Keratinocyte (primary cell): Measurements from ENCODE around the gene CNTRL.

Source experiments
- CTCF ChIP-seq, 3 experiments: IDR thresholded peaks in 1 of 3; conservative IDR thresholded peaks in 1 of 3; optimal IDR thresholded peaks in 1 of 3; 2 replicates in 2 of 3; 3 replicates in 1 of 3; pipeline versions ENCODE3 to v1.5.1; 2011; ENCODE audit warnings: low read length in 3 of 3, mild to moderate bottlenecking in 3 of 3, moderate library complexity in 2 of 3, control low read depth in 1 of 3, inconsistent platforms in 1 of 3; ENCODE audit not compliant: insufficient read depth in 2 of 3; ENCODE audit errors: extremely low read depth in 1 of 3
- EZH2 ChIP-seq: IDR thresholded peaks from one replicate; pipeline ENCODE4 v1.6.1; 2012; ENCODE audit warnings: inconsistent platforms, mild to moderate bottlenecking, low read length, moderate library complexity

DNA sequence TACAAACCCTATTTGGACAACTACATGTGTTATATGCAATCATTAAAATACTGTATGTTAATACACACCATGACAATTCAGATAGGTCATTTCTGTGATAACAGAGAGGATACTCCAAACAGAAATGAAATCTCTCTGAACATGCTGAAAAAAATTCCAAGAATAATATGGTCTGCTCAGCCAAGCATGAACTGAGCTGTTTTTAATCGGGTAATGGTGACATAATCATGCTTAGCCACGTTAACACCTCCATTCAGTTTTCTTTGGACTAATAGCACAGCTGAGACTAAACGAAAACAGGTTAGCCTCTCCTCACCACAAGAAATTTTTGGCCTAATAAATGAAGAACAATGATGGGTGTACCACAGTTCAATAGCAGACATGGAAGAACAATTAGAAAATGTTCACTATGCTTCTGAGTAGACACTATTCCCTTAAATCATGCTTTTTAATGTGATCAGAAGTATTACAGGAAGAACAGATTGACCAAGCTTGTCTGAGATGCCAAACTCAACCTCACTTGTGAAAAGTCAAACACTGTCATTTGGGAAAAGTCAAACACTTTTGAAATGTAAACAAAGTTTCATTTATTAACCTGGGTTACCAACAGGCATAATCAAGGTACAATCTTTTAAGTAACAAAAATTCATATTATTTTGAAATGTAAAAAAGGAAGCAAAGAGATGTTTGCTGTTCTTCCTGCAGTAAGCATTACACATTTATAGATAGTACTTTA lies 107.5 kb downstream of the CNTRL start:
- TF ChIP-seq CTCF (optimal IDR thresholded peaks at IDR 0.05 in 1 of 3, IDR thresholded peaks at IDR 0.05 in 1 of 3, conservative IDR thresholded peaks at IDR 0.05 in 1 of 3; ENCODE audit: extremely low read depth in 1 of 3, insufficient read depth in 2 of 3, low read length in 3 of 3) (no peak), EZH2 (no peak)
